ES-I3 (cell line): Measurements from ENCODE around the gene HPF1.

Experiments
- H3K36me3 ChIP-seq: 2 replicates; pipeline ENCODE4 v1.6.1; 2013; ENCODE audit warnings: mild to moderate bottlenecking, low read length, control low read depth, moderate library complexity; ENCODE audit not compliant: insufficient read depth
- H3K4me1 ChIP-seq: 2 replicates; pipeline ENCODE4 v1.6.1; 2013; ENCODE audit warnings: mild to moderate bottlenecking, control low read depth, low read length; ENCODE audit not compliant: insufficient read depth
- H3K9ac ChIP-seq: 2 replicates; pipeline ENCODE4 v1.6.1; 2013; ENCODE audit warnings: low read depth, mild to moderate bottlenecking, low read length, moderate library complexity
- H3K9me3 ChIP-seq: 2 replicates; pipeline ENCODE4 v1.6.1; 2013; ENCODE audit warnings: mild to moderate bottlenecking, low read length, moderate library complexity; ENCODE audit not compliant: control insufficient read depth, insufficient read depth

Gene HPF1

GRCh38 chr4:169715826-169716225 is 41.9 kb downstream of the HPF1 start:
- no peaks in the 10 kb centered on the region for H3K4me1 ChIP-seq
- no peak overlapping the region for H3K9ac ChIP-seq
- no peaks in the 10 kb centered on the region for H3K9me3 ChIP-seq
- H3K36me3 ChIP-seq = no peaks in the 10 kb centered on the region

GRCh38 chr4:169707958-169708643 is 49.6 kb downstream of the HPF1 start:
- Histone ChIP-seq H3K36me3 (peaks cover 2% of the 10 kb centered on the region; the same call in 1 of the 2 replicates), H3K9ac (no peak overlapping the region)

GRCh38 chr4:169698331-169698730 is 59.4 kb downstream of the HPF1 start:
- H3K4me1 ChIP-seq = no peaks in the 10 kb centered on the region
- H3K36me3 ChIP-seq = peaks cover 7% of the 10 kb centered on the region
- no peak overlapping the region for H3K9ac ChIP-seq
- H3K9me3 ChIP-seq = no peaks in the 10 kb centered on the region

More at GRCh38 chr4:169707958-169708643, 49.6 kb downstream of the HPF1 start:
- Histone ChIP-seq H3K4me1 (no peaks in the 10 kb centered on the region), H3K9me3 (no peaks in the 10 kb centered on the region)

GRCh38 chr4:169690787-169691186 is 67.0 kb downstream of the HPF1 start:
- Histone ChIP-seq H3K9ac (no peak overlapping the region), H3K9me3 (no peaks in the 10 kb centered on the region), H3K4me1 (no peaks in the 10 kb centered on the region), H3K36me3 (no peaks in the 10 kb centered on the region)

GRCh38 chr4:169689681-169690080 is 68.1 kb downstream of the HPF1 start:
- Histone ChIP-seq H3K36me3 (no peaks in the 10 kb centered on the region), H3K9me3 (no peaks in the 10 kb centered on the region), H3K9ac (no peak overlapping the region), H3K4me1 (no peaks in the 10 kb centered on the region)

GRCh38 chr4:169682372-169683047 is 75.2 kb downstream of the HPF1 start:
- H3K4me1 ChIP-seq = no peaks in the 10 kb centered on the region
- H3K9me3 ChIP-seq = no peaks in the 10 kb centered on the region
- no peak overlapping the region for H3K9ac ChIP-seq
- H3K36me3 ChIP-seq = no peaks in the 10 kb centered on the region
